ENCODE measurements around the gene WNT1. TPM values are rescaled to one million over a fixed set of nuclear protein-coding genes. Genes with fewer than 3 reads are reported as not detected.

The WNT1 gene
- total RNA-seq, 1 experiment from 2014 or later = not detected

DNA sequence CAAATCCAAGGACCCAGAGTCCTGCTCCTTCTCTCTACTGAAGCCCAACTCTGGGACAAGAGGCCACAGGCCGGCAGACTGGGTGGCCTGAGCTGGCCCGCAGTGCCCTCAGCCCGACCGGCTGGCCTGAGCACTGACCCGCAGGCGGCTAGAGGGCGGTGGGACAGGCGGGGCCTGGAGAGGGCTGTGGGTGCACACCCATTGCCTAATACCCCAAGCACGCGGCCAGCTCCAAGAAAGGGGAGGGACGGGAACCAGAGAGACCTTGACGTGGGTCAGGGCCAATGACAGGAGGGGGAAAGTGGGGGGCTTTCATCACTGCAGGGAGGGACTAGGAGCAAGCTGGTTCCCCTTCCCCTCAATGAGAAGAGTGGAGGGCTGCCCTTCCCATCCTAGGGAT lies 4.6 kb upstream of the WNT1 start:
- BruUV-seq (replicated peaks) = no TSS peak
- Mint-ChIP-seq H3K4me3 (ENCODE audit: low read depth, unreplicated experiment) (no peak overlapping the region), H3K4me1 (ENCODE audit: low read depth, unreplicated experiment) (peaks cover 28% of the 10 kb centered on the region), H3K36me3 (ENCODE audit: insufficient read depth, unreplicated experiment) (peaks cover 1% of the 10 kb centered on the region), H3K27ac (ENCODE audit: unreplicated experiment) (no peak overlapping the region), H3K9me3 (ENCODE audit: low read depth, unreplicated experiment) (no peaks in the 10 kb centered on the region), H3K27me3 (ENCODE audit: unreplicated experiment) (peaks cover 93% of the 10 kb centered on the region)
- intact Hi-C loops (cut with micrococcal nuclease; ENCODE audit: unreplicated experiment) = loop anchor here (10.0 kb wide), 1 partner anchor 119 kb away; the partner anchor contains the start of gene DDX23
- DNase-seq = no peak
- TF ChIP-seq, protein P1, sequence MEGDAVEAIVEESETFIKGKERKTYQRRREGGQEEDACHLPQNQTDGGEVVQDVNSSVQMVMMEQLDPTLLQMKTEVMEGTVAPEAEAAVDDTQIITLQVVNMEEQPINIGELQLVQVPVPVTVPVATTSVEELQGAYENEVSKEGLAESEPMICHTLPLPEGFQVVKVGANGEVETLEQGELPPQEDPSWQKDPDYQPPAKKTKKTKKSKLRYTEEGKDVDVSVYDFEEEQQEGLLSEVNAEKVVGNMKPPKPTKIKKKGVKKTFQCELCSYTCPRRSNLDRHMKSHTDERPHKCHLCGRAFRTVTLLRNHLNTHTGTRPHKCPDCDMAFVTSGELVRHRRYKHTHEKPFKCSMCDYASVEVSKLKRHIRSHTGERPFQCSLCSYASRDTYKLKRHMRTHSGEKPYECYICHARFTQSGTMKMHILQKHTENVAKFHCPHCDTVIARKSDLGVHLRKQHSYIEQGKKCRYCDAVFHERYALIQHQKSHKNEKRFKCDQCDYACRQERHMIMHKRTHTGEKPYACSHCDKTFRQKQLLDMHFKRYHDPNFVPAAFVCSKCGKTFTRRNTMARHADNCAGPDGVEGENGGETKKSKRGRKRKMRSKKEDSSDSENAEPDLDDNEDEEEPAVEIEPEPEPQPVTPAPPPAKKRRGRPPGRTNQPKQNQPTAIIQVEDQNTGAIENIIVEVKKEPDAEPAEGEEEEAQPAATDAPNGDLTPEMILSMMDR (IDR thresholded peaks at IDR 0.05; ENCODE audit: unreplicated experiment) = no peak
- CTCF ChIA-PET = no interaction called here

DNA sequence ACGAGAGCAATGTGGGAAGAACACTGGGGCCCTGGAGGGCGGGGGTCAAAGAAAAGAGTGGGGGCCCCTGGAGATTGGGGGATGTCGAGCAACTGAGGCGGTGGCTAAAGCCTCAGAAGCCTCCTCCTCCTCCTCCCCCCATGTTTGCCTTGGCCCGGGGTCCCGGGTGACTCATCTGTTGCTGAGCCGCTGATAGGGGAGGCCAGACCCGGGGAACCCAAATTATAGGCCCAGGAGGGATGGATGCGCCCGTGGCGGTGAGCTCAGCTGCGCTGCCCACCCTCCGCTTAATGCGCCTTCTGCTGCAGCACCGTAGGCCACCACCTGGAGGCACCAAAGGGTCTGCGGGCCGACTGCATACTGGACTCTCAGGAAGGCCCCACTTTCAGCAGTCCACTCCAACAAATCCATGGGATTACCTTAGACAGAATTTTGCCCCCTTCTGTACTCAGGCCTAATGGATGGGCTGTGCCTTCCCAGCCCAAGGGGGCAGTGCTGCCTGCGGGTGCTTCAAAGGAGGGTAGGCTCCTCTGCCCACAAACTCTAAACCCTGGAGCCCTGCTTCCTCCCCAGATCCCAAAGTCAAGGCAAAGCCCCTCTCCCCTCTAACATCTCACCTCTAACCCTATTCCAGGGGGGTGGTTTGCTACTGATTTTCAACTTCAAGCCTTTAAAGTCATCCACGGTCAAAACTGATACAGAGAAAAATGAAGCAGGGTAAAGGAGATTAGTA lies 4.0 kb upstream of the WNT1 start:
- TF ChIP-seq, protein P1 (IDR thresholded peaks at IDR 0.05; ENCODE audit: unreplicated experiment) = peak; percentile 37
- CTCF ChIA-PET = no interaction called here
- peaks cover 34% of the 10 kb centered on the region for H3K4me1 Mint-ChIP-seq (ENCODE audit: low read depth, unreplicated experiment)
- H3K9me3 Mint-ChIP-seq (ENCODE audit: low read depth, unreplicated experiment) = no peaks in the 10 kb centered on the region
- peaks cover 93% of the 10 kb centered on the region for H3K27me3 Mint-ChIP-seq (ENCODE audit: unreplicated experiment)
- intact Hi-C loops (cut with micrococcal nuclease; ENCODE audit: unreplicated experiment) = loop anchor here (10.0 kb wide), 1 partner anchor 119 kb away; the partner anchor contains the start of gene DDX23
- no peak overlapping the region for H3K27ac Mint-ChIP-seq (ENCODE audit: unreplicated experiment)
- peak; percentile 31 for DNase-seq
- BruUV-seq (replicated peaks) = no TSS peak
- no peak overlapping the region for H3K4me3 Mint-ChIP-seq (ENCODE audit: low read depth, unreplicated experiment)
- peaks cover 6% of the 10 kb centered on the region for H3K36me3 Mint-ChIP-seq (ENCODE audit: insufficient read depth, unreplicated experiment)

DNA sequence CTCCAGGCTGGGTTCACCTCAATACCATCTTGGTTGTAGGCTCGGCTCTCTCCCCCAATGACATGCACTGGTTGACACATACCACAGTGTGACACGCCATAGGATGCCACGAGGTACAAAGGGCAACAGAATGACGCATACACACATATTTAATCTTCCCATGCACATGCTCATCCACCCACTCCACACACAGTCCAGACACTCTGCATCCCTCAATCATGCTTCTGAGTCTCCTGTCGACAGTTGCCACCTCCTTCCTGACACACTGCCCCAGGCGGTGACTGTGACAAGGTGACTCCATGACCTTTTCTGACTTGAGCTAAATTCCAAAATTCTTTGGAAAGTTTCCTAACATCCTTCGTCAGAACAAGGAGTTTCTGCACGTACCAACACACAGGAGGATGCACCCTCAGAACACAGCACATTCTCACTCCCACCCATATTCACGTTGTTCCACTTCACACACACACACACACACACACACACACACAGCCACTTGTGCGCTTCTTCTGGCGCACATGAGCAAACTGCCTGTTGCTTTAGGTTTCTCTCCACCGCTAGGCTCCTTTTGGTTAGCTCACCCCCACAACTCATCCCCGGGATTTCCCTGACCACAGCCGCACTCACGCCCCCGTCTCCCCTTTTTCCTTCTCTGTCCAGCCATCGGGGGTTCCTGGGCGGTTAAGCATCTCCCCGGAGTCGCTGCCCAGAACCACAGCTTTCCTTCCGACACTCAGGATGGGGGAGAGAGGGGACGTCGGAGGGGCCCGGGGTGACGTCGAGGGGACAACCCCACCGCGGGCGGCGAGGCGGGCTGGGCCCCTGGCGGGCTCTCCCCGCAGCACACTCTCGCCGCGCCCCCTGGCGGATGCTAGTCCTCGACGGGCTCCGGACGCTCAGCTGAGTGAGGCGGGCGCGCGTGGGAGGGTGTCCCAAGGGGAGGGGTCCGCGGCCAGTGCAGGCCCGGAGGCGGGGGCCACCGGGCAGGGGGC lies 536 bp upstream of the WNT1 start:
- Mint-ChIP-seq H3K4me1 (ENCODE audit: low read depth, unreplicated experiment) (peaks cover 46% of the 10 kb centered on the region), H3K4me3 (ENCODE audit: low read depth, unreplicated experiment) (peak overlapping the region; percentile 61), H3K9me3 (ENCODE audit: low read depth, unreplicated experiment) (no peaks in the 10 kb centered on the region), H3K36me3 (ENCODE audit: insufficient read depth, unreplicated experiment) (peaks cover 16% of the 10 kb centered on the region), H3K27ac (ENCODE audit: unreplicated experiment) (no peak overlapping the region), H3K27me3 (ENCODE audit: unreplicated experiment) (peaks cover 100% of the 10 kb centered on the region)
- BruUV-seq (replicated peaks) = no TSS peak
- intact Hi-C loops (cut with micrococcal nuclease; ENCODE audit: unreplicated experiment) = loop anchor here (10.0 kb wide), 1 partner anchor 123 kb away; the partner anchor contains the start of gene DDX23
- peak; percentile 69 for DNase-seq
- TF ChIP-seq, protein P1 (IDR thresholded peaks at IDR 0.05; ENCODE audit: unreplicated experiment) = peak; percentile 75
- CTCF ChIA-PET = interaction anchor here (1.3 to 3.1 kb wide), 2 partner anchors 10 to 110 kb away, joined by 3 to 12 read pairs; no protein-coding TSS in a partner anchor

Measured in Calu3 (cell line).